NCI-H526 (cell line): ENCODE measurements around the gene VSIR.

Source experiments
- DNase-seq, 2 experiments: peaks; one replicate each; lab custom pipeline; 2025; lab: John Stamatoyannopoulos, UW

VSIR gene

GRCh38 chr10:71782221-71782916 lies 9.0 kb upstream of the VSIR start:
- no peak for DNase-seq

DNA sequence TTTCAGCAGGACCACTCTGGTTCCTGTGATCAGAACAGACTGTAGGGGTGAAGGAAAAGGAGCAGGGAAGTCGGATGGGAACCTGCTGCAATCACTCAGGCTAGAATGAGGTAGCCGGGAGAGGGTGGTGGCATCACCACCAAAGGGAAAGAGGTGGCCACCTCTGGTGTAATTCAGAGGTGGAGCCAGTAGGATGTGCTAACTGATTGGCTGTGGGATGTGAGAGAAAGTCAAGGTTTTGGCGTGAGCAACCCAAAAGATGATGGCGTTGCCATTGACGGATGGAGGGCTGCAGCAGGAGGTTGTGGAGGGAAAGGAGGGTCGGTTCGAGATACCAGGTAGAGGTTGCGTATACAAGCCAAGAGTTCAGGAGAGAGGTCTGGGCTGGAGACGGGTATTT lies 7.4 kb upstream of the VSIR start:
- no peak for DNase-seq

DNA sequence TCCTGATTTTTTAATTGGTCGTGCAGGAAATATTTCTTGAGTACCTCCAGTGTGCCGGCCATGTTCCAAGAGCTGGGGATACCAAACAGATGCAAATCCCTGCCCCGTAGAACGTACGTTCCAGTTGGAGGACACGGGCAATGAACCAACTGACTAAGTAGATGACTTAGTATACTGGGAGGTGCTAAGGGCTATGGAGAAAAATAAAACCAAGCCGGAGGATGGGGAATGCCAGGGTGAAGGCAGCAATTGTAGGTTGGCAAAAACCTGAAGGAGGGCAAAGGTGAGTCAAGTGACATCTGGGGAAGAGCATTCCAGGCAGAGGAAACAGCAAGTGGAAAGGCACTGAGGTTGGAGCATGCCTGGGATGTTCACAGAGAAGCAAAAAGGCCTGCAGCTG lies 6.8 kb upstream of the VSIR start:
- no peak for DNase-seq

DNA sequence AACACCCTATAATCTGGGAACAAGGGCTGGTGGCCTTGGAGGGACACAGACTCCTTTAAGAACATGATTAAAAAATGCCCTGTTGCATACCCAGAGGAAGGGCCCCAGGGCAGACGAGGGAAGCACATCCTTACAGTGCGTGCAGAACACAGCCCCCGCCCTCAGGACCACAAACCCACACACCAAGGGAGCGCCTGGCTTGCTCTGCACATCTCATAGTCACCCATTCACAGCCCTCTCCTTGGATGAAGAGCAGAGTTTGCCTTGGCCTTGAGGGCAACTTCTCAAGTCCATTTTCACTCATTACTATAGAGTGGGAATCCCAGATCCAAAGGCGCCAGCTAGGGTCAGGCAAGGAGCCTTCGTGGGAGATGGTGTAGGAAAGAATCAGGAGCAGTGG lies 6.3 kb upstream of the VSIR start:
- no peak for DNase-seq

DNA sequence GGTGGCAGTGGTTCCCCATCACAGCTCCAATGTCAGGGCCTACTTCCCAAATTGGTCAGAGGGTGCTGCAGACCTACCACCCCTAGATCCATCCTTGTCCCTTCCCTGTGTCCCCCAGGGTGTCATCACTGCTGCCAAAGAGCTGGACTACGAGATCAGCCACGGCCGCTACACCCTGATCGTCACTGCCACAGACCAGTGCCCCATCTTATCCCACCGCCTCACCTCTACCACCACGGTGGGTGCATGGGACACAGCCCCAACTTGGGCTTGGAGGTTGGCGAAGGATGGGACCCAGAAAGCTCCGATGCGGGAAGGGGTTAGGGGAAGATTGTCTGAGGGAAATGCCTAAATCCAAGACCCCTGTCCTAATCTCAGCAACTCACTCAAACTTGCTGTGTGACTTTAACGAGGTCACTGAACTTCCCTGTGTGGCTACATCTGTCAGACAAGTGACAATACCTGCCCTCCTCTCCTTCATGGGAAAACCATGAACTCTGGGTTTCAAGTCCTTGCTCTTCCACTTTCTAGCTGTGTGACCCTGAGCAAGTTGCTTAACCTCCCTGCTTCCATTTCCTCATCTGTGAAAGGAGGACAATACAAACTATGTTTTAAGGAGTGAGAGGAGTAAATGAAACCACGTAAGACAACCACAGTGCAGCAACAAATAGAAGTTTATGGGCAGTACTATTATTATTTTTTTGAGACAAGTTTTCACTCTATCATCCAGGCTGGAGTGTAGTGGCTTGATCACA lies 4.9 kb upstream of the VSIR start:
- DNase-seq: no peak

DNA sequence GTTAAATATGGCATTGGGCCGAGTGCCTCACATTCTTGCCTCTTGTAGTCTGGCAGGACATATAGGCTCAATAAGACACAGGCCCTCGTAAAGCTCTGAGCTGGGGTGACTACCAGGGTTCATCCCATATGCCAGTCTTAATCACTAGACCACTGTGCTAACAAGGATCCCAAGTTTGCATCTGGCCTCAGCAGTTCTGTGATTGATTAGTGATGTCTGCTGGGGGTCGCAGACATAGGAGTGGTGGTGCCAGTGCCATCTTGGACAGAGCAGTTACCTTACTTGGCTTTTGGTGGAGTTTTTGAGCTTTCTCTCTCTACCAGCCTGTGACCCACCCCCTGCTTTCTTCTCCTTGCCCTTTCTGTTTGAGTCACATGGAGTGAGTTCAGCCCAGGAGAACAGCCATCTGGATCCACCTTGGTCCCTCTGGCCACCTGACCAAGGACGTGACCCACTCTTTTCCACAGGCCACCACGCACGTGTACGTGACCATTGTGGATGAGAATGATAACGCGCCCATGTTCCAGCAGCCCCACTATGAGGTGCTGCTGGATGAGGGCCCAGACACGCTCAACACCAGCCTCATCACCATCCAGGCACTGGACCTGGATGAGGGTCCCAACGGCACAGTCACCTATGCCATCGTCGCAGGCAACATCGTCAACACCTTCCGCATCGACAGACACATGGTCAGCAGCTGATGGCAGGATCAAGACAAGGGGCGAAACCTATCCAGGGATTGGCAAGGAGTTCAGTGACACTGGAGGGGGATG lies 4.1 kb upstream of the VSIR start:
- no peak for DNase-seq

- no peak for DNase-seq
Observed at GRCh38 chr10:71776481-71776925, 3.2 kb upstream of the VSIR start.

GRCh38 chr10:71774916-71775702 lies 1.8 kb upstream of the VSIR start:
- DNase-seq: no peak

DNA sequence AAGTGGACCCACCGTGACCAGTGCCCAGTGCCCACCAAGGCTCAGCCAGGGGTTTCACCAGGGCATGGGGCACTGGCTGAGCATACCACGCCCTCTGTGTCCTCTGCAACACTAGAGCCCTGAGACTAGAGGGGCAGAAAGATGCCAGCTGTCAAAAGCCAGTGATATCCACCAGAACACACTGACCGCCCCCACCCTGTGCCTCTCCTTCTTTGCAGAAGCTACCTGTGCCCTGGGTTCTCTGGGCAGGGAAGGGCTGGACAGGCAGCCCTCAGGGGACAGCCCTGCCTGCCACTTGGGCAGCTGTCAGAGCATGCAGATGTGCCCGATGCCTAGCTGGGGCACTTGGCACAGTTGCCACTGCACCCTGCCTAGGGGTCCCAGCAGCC lies 494 bp downstream of the VSIR start:
- DNase-seq: no peak

- no peak for DNase-seq
Observed at GRCh38 chr10:71771821-71772617, 1.3 kb downstream of the VSIR start.

DNA sequence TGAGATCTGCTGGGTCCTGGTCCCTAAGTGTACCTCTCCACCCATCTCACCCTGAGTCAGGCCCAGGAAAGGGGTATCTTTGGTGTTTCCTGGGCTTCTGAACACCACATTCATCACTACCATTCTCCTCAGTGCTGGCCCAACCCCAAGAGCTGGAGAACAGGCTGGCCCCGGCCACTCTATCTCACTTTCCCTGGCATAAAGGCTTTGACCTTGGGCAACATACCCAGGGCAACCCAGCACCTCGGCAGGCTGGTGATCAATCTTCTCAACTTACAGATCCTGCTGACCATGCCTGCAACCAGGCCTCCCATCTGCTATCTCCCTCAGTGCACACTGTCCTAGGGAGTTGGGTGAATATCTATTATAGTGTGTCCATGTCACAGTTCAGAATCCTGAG lies 2.1 kb downstream of the VSIR start:
- no peak for DNase-seq

DNA sequence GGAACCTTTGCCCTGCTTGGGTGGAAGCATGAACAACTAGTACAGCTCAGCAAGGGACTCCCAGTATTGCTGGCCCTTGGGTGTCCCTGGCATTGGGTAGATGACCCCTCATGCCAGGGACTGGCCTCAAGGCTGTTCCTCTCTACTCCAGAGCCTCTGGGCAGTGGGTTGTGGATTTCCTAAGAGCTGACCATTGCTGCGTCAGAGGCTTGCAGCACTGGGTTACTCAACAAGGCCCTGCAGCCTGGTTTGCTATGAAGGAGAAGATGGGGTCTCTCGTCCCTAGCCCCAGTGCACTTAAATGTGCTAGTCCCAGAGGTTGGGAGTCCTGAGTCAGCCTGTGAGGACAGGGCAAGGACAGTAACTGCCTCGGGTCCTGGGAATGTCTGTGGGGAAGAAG lies 2.5 kb downstream of the VSIR start:
- DNase-seq: no peak

- DNase-seq: no peak
Observed at GRCh38 chr10:71770255-71770654, 3.1 kb downstream of the VSIR start.

DNA sequence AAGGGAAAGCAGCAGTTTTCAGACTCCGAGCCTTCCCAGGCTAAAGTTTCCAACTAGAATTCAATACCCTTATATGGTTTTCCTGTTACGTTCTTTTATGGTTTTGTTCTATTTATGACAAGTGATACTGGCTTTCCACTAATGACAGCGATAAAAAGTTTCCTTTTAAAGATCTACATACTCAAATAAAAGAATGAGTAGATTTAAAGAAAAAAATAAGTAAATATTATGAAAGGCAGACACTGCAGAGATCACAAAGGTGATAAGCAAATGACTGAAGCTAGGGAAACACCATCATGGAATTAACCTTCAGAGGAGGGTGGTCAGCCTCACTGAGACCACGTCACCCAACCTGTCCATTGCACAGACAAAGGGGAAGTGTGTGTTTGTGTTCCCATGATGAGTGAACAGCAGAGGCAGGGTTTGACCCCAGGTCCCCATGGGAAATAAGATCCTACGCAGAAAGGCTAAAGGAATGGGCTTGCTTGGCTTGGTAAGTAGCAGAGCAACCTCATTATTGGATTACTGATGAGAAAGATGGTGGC lies 4.0 kb downstream of the VSIR start:
- no peak for DNase-seq

DNA sequence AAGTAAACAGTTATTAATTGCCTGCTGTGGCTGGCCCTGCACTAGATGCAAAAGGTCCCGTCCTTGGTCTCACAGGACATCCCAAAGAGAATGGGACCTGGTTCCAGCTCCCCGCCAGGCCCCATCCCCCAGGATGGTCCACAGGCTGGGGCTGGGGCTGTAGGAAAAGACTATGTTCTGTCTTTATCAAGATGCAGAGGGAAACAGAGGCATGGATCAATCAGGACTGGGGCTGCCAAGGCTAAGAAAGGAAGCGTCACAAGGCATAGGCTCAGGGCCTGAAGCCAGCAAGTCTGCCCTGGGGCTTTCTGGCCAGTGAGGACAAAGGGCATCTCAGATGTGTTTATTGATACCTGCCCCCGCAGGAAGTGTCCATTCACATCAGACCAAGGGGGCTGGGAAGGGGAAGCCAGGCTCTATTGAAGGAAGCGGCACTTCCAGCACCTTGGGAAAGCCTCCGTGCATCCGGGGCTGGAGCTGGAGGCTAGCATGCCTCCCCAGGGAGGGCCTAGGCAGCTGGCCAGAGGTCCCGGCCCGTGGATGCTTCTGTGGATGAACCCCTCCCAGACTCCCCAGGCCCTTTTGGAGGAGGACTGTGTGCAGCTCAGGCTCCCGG lies 5.8 kb downstream of the VSIR start:
- no peak for DNase-seq

GRCh38 chr10:71766717-71767419 lies 6.5 kb downstream of the VSIR start:
- peak in 1 of 2 experiments; percentile 24 for DNase-seq

GRCh38 chr10:71765906-71766716 lies 7.2 kb downstream of the VSIR start:
- DNase-seq: no peak

DNA sequence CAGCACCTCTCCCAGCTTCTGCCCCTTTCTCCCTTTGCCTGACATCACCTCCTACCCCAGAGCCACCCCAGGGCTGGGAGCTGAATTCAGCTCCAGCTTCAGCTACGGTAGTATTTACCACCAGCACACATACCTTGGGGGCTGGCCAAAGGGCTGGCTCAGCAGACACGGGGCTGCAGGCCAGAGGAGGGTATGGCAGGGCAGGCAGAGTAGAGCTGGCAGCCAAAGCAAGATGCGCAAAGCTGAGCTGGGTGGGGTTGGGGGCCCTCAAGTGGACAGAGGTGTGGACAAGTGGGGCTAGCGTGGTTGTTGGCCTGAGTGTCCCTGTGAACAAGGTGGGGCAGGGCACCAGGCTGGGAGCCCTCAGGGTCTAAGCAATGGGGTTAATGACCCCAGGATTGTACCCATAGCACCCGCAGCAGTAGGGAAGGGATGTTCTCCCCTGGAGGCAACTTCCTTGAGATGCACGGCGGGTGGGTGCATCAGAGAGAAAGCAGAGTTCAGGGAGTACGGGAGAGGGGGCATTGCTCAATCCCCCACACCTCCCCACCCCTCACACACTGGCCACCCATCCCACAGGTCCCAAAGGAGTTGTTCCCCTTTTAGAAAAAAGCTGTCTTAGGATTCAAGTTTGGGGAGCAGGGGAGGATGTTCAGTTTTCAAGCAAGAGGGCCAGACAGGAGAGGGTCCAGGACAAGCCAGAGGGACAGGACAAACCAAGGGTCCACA lies 8.0 kb downstream of the VSIR start:
- no peak for DNase-seq
